Measurements from ENCODE around the gene SEMA3A. TPM values are rescaled to one million over a fixed set of nuclear protein-coding genes. Genes with fewer than 3 reads are reported as not detected.
A peak's percentile ranks its signal among the peaks of the same experiment; 100 is the strongest.

Gene SEMA3A
- total RNA-seq, 2 experiments from 2014 or later = 1.2 to 1.7 TPM

DNA sequence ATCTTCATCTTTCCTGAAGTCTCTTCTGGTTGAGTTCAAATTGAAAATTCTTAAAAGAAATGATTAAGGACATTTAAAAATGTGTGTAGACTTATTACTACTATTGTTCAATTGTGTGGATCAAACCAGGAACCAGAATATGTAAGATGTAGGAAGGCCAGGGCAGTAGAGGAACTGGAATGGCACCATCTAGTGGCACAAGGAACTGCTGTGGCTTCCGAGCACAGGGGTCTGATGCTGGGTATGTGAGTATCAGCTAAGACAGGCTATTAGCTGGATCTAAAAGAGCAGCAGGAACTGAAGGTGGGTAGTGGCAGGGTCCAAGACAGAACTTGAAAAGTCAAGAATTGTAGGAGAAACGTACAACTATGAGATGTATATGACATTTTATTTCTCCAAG lies 247.3 kb downstream of the SEMA3A start:
- no peak overlapping the region for H3K4me3 Mint-ChIP-seq
- ChIA-PET CTCF (interaction anchor here (0.7 to 2.0 kb wide), 6 partner anchors 8 to 264 kb away, joined by 3 to 18 read pairs (median 4); no protein-coding TSS in a partner anchor), POLR2A (no interaction called here)
- H3K9me3 Mint-ChIP-seq = no peaks in the 10 kb centered on the region
- no peaks in the 10 kb centered on the region for H3K36me3 Mint-ChIP-seq (ENCODE audit: low read depth)
- H3K4me1 Mint-ChIP-seq (ENCODE audit: low read depth) = no peaks in the 10 kb centered on the region
- TF ChIP-seq, protein P1, sequence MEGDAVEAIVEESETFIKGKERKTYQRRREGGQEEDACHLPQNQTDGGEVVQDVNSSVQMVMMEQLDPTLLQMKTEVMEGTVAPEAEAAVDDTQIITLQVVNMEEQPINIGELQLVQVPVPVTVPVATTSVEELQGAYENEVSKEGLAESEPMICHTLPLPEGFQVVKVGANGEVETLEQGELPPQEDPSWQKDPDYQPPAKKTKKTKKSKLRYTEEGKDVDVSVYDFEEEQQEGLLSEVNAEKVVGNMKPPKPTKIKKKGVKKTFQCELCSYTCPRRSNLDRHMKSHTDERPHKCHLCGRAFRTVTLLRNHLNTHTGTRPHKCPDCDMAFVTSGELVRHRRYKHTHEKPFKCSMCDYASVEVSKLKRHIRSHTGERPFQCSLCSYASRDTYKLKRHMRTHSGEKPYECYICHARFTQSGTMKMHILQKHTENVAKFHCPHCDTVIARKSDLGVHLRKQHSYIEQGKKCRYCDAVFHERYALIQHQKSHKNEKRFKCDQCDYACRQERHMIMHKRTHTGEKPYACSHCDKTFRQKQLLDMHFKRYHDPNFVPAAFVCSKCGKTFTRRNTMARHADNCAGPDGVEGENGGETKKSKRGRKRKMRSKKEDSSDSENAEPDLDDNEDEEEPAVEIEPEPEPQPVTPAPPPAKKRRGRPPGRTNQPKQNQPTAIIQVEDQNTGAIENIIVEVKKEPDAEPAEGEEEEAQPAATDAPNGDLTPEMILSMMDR (IDR thresholded peaks at IDR 0.05) = peak; percentile 20
- peak; percentile 60 for ATAC-seq
- peaks cover 3% of the 10 kb centered on the region for H3K27me3 Mint-ChIP-seq
- DNase-seq = peak; percentile 15
- no peak overlapping the region for H3K27ac Mint-ChIP-seq
- intact Hi-C loops (cut with micrococcal nuclease) = no loop called here

DNA sequence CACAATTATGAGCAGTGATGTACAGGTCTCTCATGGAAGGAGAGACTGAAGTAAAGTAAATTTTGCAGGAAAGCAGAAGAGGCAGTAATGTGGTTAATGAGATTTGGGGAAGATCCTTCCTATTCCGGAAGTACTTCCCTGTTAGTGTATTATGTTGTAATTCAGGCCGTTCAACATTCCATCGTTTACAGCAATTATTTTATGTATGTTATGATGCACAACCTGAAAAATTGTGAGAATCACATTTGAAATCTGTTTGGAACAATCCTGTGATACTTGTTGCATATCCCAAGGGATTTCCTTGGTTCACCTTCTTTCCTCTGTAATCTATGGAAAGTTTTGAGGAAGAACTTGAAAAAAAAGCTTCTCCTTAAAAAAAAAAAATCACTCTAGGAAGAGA lies 247.8 kb downstream of the SEMA3A start:
- ATAC-seq = no peak
- Mint-ChIP-seq H3K4me1 (ENCODE audit: low read depth) (no peaks in the 10 kb centered on the region), H3K27me3 (peaks cover 3% of the 10 kb centered on the region), H3K9me3 (no peaks in the 10 kb centered on the region), H3K36me3 (ENCODE audit: low read depth) (no peaks in the 10 kb centered on the region), H3K4me3 (no peak overlapping the region), H3K27ac (no peak overlapping the region)
- DNase-seq = no peak
- TF ChIP-seq, protein P1 (IDR thresholded peaks at IDR 0.05) = no peak
- POLR2A ChIA-PET = no interaction called here
- CTCF ChIA-PET = interaction anchor here (0.9 to 2.0 kb wide), 4 partner anchors 8 to 15 kb away, joined by 3 to 18 read pairs (median 6); no protein-coding TSS in a partner anchor
- intact Hi-C loops (cut with micrococcal nuclease) = no loop called here

GRCh38 chr7:83941300-83941699 lies 253.3 kb downstream of the SEMA3A start:
- POLR2A ChIA-PET = no interaction called here
- H3K36me3 Mint-ChIP-seq (ENCODE audit: low read depth) = no peaks in the 10 kb centered on the region
- no peak overlapping the region for H3K4me3 Mint-ChIP-seq

GRCh38 chr7:83937930-83938329 lies 256.7 kb downstream of the SEMA3A start:
- TF ChIP-seq, protein P1 (IDR thresholded peaks at IDR 0.05) = no peak
- H3K4me3 Mint-ChIP-seq = no peak overlapping the region
- no peak for DNase-seq
- ATAC-seq = no peak
- POLR2A ChIA-PET = no interaction called here
- intact Hi-C loops (cut with micrococcal nuclease) = no loop called here
- no peaks in the 10 kb centered on the region for H3K36me3 Mint-ChIP-seq (ENCODE audit: low read depth)
- no peaks in the 10 kb centered on the region for H3K27me3 Mint-ChIP-seq
- H3K27ac Mint-ChIP-seq = no peak overlapping the region
- H3K4me1 Mint-ChIP-seq (ENCODE audit: low read depth) = no peaks in the 10 kb centered on the region
- CTCF ChIA-PET = interaction anchor here (2.5 to 2.9 kb wide), 2 partner anchors 9 to 1086 kb away, joined by 9 to 12 read pairs; no protein-coding TSS in a partner anchor
- H3K9me3 Mint-ChIP-seq = no peaks in the 10 kb centered on the region

More at GRCh38 chr7:83941300-83941699, 253.3 kb downstream of the SEMA3A start:
- intact Hi-C loops (cut with micrococcal nuclease) = no loop called here
- CTCF ChIA-PET = no interaction called here
- ATAC-seq (no peak), DNase-seq (no peak)
- TF ChIP-seq, protein P1 (IDR thresholded peaks at IDR 0.05) = no peak
- no peaks in the 10 kb centered on the region for H3K27me3 Mint-ChIP-seq
- no peak overlapping the region for H3K27ac Mint-ChIP-seq
- no peaks in the 10 kb centered on the region for H3K9me3 Mint-ChIP-seq
- no peaks in the 10 kb centered on the region for H3K4me1 Mint-ChIP-seq (ENCODE audit: low read depth)

DNA sequence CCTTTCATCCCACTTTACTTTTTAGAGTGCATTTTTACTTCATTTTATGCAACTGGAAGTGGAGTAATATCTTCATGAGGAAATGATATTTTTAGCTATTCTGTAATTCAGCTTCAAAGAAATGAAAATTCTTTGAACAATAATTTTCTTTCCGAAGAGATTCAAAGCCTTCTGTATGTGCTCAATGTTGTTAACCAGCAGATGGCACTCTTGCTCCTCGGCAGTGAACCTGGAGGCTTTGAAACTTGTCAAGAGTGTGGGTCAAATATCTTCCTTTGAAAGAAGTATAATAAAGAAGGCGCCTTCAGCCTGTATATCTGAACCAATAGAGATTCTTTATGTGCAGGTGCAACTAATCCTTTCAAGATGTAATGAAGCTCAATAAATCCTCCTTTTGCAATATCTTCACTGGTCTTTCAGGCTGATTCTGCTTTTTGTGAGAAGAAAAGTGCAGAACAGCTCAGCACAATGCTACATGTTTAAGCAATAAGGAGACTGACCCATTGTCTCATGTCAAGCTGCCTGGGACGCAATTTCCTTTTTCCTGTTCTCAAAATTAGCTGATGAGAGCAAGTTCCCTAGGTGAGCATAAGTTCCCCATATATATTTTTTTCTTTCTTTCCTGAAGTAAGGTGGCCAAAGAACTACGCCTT lies 258.4 kb downstream of the SEMA3A start:
- CTCF ChIA-PET = interaction anchor here (0.6 to 2.6 kb wide), 26 partner anchors 8 to 1169 kb away, joined by 3 to 18 read pairs (median 4); partner anchors contain the start of gene SEMA3A

More for the DNA sequence above, 258.4 kb downstream of the SEMA3A start:
- no peaks in the 10 kb centered on the region for H3K36me3 Mint-ChIP-seq (ENCODE audit: low read depth)
- TF ChIP-seq, protein P1 (IDR thresholded peaks at IDR 0.05) = peak; percentile 83
- H3K4me3 Mint-ChIP-seq = no peak overlapping the region
- POLR2A ChIA-PET = no interaction called here
- no peaks in the 10 kb centered on the region for H3K4me1 Mint-ChIP-seq (ENCODE audit: low read depth)
- no peaks in the 10 kb centered on the region for H3K9me3 Mint-ChIP-seq
- ATAC-seq = peak; percentile 60
- H3K27ac Mint-ChIP-seq = no peak overlapping the region
- peak; percentile 68 for DNase-seq
- H3K27me3 Mint-ChIP-seq = no peaks in the 10 kb centered on the region
- intact Hi-C loops (cut with micrococcal nuclease) = no loop called here
